ENCODE measurements around the gene ZDHHC21. TPM values are rescaled to one million over a fixed set of nuclear protein-coding genes. Genes with fewer than 3 reads are reported as not detected.
A peak's percentile ranks its signal among the peaks of the same experiment; 100 is the strongest.

The ZDHHC21 gene, protein sequence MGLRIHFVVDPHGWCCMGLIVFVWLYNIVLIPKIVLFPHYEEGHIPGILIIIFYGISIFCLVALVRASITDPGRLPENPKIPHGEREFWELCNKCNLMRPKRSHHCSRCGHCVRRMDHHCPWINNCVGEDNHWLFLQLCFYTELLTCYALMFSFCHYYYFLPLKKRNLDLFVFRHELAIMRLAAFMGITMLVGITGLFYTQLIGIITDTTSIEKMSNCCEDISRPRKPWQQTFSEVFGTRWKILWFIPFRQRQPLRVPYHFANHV
- total RNA-seq (1 to 10 TPM; 2.7 to 4.1 TPM), total RNA-seq (8.4 to 48.9 (median 24.2) reads per million in 172 experiments)
- 7.2 TPM for polyA plus RNA-seq (2013, experiment 1 of 2)
- 6.9 TPM for polyA plus RNA-seq (2013, experiment 2 of 2)

DNA sequence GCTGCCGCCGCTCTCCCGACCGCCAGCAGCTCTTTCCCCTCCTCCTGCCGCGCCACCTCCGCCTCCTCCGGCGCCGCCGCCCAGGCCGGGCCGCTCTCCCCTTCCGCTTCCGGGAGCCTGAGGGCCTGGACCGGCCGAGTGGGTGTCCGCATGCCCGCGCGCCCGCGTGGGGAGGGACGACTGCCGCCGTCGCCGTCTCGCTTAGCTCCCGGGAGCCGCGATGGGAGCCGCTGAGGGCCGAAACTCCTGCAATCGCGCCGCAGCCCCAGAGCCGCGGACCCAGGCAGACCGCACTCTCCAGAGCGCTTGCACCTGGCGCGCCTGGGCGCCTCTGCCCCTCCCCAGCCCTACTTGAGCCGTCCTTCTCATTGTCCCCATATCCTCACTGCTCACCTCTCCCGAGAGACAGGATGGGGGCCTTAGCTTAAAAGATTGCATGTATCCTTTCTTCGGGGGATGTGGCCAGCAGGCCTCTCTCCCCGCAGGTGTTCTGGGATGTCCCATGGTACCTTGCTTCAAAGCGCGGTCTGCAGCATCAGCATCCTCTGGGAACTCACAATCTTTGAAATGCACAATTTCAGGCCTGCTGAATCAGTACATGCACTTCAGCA is at the start of gene ZDHHC21:
Gene ZDHHC21, minus strand, starts transcription at position 182 of the 611 bp plus-strand sequence. CDS start 19,092 bp downstream, outside the sequence.
- ChIA-PET POLR2A (no interaction called here), CTCF (no interaction called here)
- Histone ChIP-seq H3K9me3 (ENCODE audit: control insufficient read depth in 1 of 2, insufficient read depth in 1 of 2, low read length in 2 of 2) (no peaks in the 10 kb centered on the region), H3K4me3 (ENCODE audit: low read length) (peak within 1 kb of the TSS; percentile 67), H3K27me3 (ENCODE audit: control insufficient read depth in 1 of 2, insufficient read depth in 2 of 2, low read length in 2 of 2) (no peaks in the 10 kb centered on the region), H3K4me1 (ENCODE audit: insufficient read depth, low read length) (peaks cover 13% of the 10 kb centered on the region), H3K36me3 (ENCODE audit: insufficient read depth, low read length) (peaks cover 11% of the 10 kb centered on the region), H3K27ac (ENCODE audit: low read depth in 1 of 2, low read length in 2 of 2) (no peak within 1 kb of the TSS)
- no peaks in the 10 kb centered on the region for H3K9me3 Mint-ChIP-seq
- intact Hi-C loops (cut with DNase I, micrococcal nuclease), result no loop called here
- no peak for TF ChIP-seq CTCF (IDR thresholded peaks at IDR 0.05)
- H3K27ac Mint-ChIP-seq, result peak within 1 kb of the TSS; percentile 79
- DNase-seq (peak; percentile 7 to 67 (median 44)), ATAC-seq (ENCODE audit: poor library complexity) (peak; percentile 72)
- peak within 1 kb of the TSS; percentile 96 for H3K4me3 Mint-ChIP-seq
- peaks cover 9% of the 10 kb centered on the region for H3K27me3 Mint-ChIP-seq
- H3K4me1 Mint-ChIP-seq (ENCODE audit: low read depth), result peaks cover 34% of the 10 kb centered on the region
- H3K36me3 Mint-ChIP-seq (ENCODE audit: low read depth), result peaks cover 9% of the 10 kb centered on the region

DNA sequence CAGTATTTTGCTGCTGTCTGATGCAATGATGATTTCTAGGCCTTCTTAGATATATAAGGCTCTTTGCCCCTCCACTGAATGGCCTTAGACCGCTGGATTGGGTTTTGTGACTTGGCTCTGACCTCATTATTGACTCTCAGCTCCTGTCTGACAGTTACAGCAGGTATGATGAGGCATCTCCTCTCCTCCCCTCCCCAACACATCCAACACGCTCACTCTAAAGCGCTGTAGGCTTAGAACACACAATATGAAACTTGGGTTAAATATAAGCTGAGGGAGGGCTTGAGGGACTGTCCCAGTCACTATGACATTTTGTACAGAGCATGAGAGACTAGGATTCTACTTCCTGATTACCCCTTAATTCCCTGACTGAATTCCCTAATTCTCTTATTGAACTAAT is 48.1 kb upstream of the ZDHHC21 start:
- Histone ChIP-seq H3K4me1 (ENCODE audit: insufficient read depth, low read length) (no peaks in the 10 kb centered on the region), H3K4me3 (ENCODE audit: low read length) (no peak overlapping the region), H3K9me3 (ENCODE audit: control insufficient read depth in 1 of 2, insufficient read depth in 1 of 2, low read length in 2 of 2) (no peaks in the 10 kb centered on the region), H3K27me3 (ENCODE audit: control insufficient read depth in 1 of 2, insufficient read depth in 2 of 2, low read length in 2 of 2) (peaks cover 0 to under 1% of the 10 kb centered on the region in 2 experiments), H3K27ac (ENCODE audit: low read depth in 1 of 2, low read length in 2 of 2) (no peak overlapping the region), H3K36me3 (ENCODE audit: insufficient read depth, low read length) (no peaks in the 10 kb centered on the region)
- Mint-ChIP-seq H3K4me1 (ENCODE audit: low read depth) (no peaks in the 10 kb centered on the region), H3K9me3 (no peaks in the 10 kb centered on the region), H3K36me3 (ENCODE audit: low read depth) (no peaks in the 10 kb centered on the region), H3K27ac (no peak overlapping the region), H3K27me3 (peaks cover 33% of the 10 kb centered on the region), H3K4me3 (no peak overlapping the region)
- POLR2A ChIA-PET, result no interaction called here
- CTCF ChIA-PET, result no interaction called here
- DNase-seq (no peak), ATAC-seq (ENCODE audit: poor library complexity) (no peak)
- intact Hi-C loops (cut with DNase I, micrococcal nuclease), result no loop called here
- no peak for TF ChIP-seq CTCF (IDR thresholded peaks at IDR 0.05)

- Mint-ChIP-seq H3K36me3 (ENCODE audit: low read depth) (no peaks in the 10 kb centered on the region), H3K9me3 (no peaks in the 10 kb centered on the region), H3K4me3 (no peak overlapping the region), H3K27ac (no peak overlapping the region), H3K27me3 (peaks cover 38% of the 10 kb centered on the region), H3K4me1 (ENCODE audit: low read depth) (no peaks in the 10 kb centered on the region)
- ChIA-PET CTCF (no interaction called here), POLR2A (no interaction called here)
- Histone ChIP-seq H3K4me3 (ENCODE audit: low read length) (no peak overlapping the region), H3K27ac (ENCODE audit: low read depth in 1 of 2, low read length in 2 of 2) (no peak overlapping the region), H3K36me3 (ENCODE audit: insufficient read depth, low read length) (no peaks in the 10 kb centered on the region), H3K27me3 (ENCODE audit: control insufficient read depth in 1 of 2, insufficient read depth in 2 of 2, low read length in 2 of 2) (peaks cover 0 to 9% of the 10 kb centered on the region in 2 experiments), H3K9me3 (ENCODE audit: control insufficient read depth in 1 of 2, insufficient read depth in 1 of 2, low read length in 2 of 2) (no peaks in the 10 kb centered on the region), H3K4me1 (ENCODE audit: insufficient read depth, low read length) (no peaks in the 10 kb centered on the region)
- intact Hi-C loops (cut with DNase I, micrococcal nuclease), result no loop called here
- ATAC-seq (ENCODE audit: poor library complexity) (no peak), DNase-seq (no peak)
- TF ChIP-seq CTCF (IDR thresholded peaks at IDR 0.05), result no peak
Observed at GRCh38 chr9:14733133-14733532, 39.9 kb upstream of the ZDHHC21 start.

Measured in CD4-positive, alpha-beta T cell (primary cell).